ENCODE measurements around the gene FAM114A1.
"Not testable (repeated sequence)": the region's sequence is repeated elsewhere in the genome, so short reads cannot be mapped to it uniquely, and the experiment has no call there.

DNA sequence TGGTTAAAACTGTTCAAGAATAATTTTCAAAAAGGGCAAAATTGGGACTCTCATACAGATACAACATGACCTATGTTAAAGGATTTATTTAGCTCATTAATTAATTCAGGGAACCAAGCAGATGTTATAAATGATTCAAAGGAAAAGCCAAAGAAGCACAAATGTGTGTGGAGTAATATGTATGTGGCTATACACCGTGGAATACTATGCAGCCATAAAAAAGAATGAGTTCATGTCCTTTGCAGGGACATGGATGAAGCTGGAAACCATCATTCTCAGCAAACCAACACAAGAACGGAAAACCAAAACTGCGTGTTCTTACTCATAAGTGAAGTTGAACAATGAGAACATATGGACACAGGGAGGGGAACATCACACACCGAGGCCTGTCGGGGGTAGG, 48.7 kb downstream of the FAM114A1 start:
- TF ChIP-seq YY1 (IDR thresholded peaks at IDR 0.05; ENCODE audit: insufficient read depth, insufficient read length); SUZ12 (IDR thresholded peaks at IDR 0.05; ENCODE audit: extremely low read depth, insufficient read depth, insufficient read length); ZNF274 (IDR thresholded peaks at IDR 0.05; ENCODE audit: low read depth, low read length): not testable (repeated sequence)

Data from NT2/D1 (cell line).